K562 (cell line): Measurements from ENCODE around the gene AGMO. TPM values are rescaled to one million over a fixed set of nuclear protein-coding genes. Genes with fewer than 3 reads are reported as not detected.

ENCODE experiments used
- ATAC-seq: fragments of 200-7000 bp; cut with Tn5 transposase; 3 replicates; pipeline ENCODE4 v1.9.1; 2020; ENCODE audit warnings: moderate library complexity
- BruUV-seq: library from RNA; stranded (reverse); fragments of 400-500 nt; replicated peaks from 2 replicates; lab custom pipeline; 2021; lab: Mats Ljungman, UMichigan
- CTCF ChIA-PET: fragments of 300-600 bp; formaldehyde crosslinking; extraction: SDS; loops from one replicate; lab custom pipeline; 2021; ENCODE audit warnings: low intra/inter-chr PET ratio; lab: Yijun Ruan, JAX
- POLR2A ChIA-PET: fragments of 300-600, 350-650 bp; sonication (Branson Sonifier 250); formaldehyde crosslinking; extraction: SDS; loops from one replicate; lab custom pipeline; 2021; ENCODE audit warnings: antibody characterized with exemption, inconsistent platforms; lab: Yijun Ruan, JAX
- DNase-seq, 4 experiments: peaks; one replicate each; pipeline versions ENCODE4 v3.0.0 to v3.0.0-alpha.2; 2011 to 2018; ENCODE audit warnings: low spot score in 3 of 4, mixed read lengths in 3 of 4; ENCODE audit errors: extremely low read depth in 1 of 4
- FAIRE-seq: peaks from 2 replicates; lab custom pipeline; 2011; peaks lifted over from hg19 to GRCh38; lab: Jason Lieb, UNC
- H2AFZ ChIP-seq: 2 replicates; pipeline ENCODE4 v1.6.0; 2011; ENCODE audit warnings: low read depth, low read length, control low read depth, inconsistent platforms
- H3K27ac ChIP-seq: fragments of 200-600 bp; 3 replicates; pipeline ENCODE4 v1.8.0; 2011; ENCODE audit warnings: low read depth, mild to moderate bottlenecking, control low read depth, inconsistent platforms, low read length, moderate library complexity, mixed read lengths; ENCODE audit errors: extremely low read depth
- H3K27me3 ChIP-seq, 2 experiments: fragments of 300-600 bp in 1 of 2; 2 replicates in 1 of 2; 3 replicates in 1 of 2; pipeline versions ENCODE4 v1.6.0 to v1.8.0; 2011; ENCODE audit warnings: inconsistent platforms in 2 of 2, low read length in 2 of 2, mild to moderate bottlenecking in 1 of 2, mixed read lengths in 1 of 2, moderate library complexity in 1 of 2; ENCODE audit not compliant: control insufficient read depth in 2 of 2, insufficient read depth in 2 of 2
- H3K36me3 ChIP-seq: fragments of 300-600 bp; 3 replicates; pipeline ENCODE4 v1.8.0; 2011; ENCODE audit warnings: mild to moderate bottlenecking, low read length, inconsistent platforms; ENCODE audit not compliant: control insufficient read depth, insufficient read depth
- H3K4me1 ChIP-seq, 2 experiments: fragments of 200-600 bp in 1 of 2; replicated peaks in 1 of 2; 2 replicates in 1 of 2; 3 replicates in 1 of 2; pipeline versions ENCODE4 v1.5.1 to v1.8.0; 2011; ENCODE audit warnings: inconsistent platforms in 2 of 2, low read length in 2 of 2, mild to moderate bottlenecking in 1 of 2, mixed read lengths in 1 of 2, moderate library complexity in 1 of 2; ENCODE audit not compliant: control insufficient read depth in 2 of 2, insufficient read depth in 2 of 2
- H3K4me2 ChIP-seq: 2 replicates; pipeline ENCODE4 v1.6.1; 2011; ENCODE audit warnings: low read length, control low read depth, inconsistent platforms, mixed read lengths; ENCODE audit not compliant: insufficient read depth
- H3K4me3 ChIP-seq: fragments of 200-600 bp; sonication (generic), shearing (Covaris generic); 2 replicates; pipeline ENCODE4 v1.5.1; 2016; ENCODE audit warnings: control low read depth, inconsistent platforms
- H3K79me2 ChIP-seq: fragments of 200-600 bp; 3 replicates; pipeline ENCODE4 v1.8.0; 2011; ENCODE audit warnings: low read length, inconsistent platforms; ENCODE audit not compliant: control insufficient read depth, insufficient read depth
- H3K9ac ChIP-seq, 2 experiments: 2 replicates each; pipeline versions ENCODE4 v1.6.0 to v1.6.1; 2011; ENCODE audit warnings: low read depth in 2 of 2, low read length in 2 of 2, control low read depth in 1 of 2, inconsistent platforms in 1 of 2, mild to moderate bottlenecking in 1 of 2, mixed read lengths in 1 of 2; ENCODE audit not compliant: insufficient read depth in 1 of 2
- H3K9me1 ChIP-seq: one replicate; pipeline ENCODE4 v1.6.0; 2011; ENCODE audit warnings: inconsistent platforms, mild to moderate bottlenecking, low read length, moderate library complexity; ENCODE audit not compliant: control insufficient read depth, insufficient read depth
- H3K9me3 ChIP-seq: replicated peaks from 2 replicates; pipeline ENCODE4 v1.5.1; 2011; ENCODE audit warnings: low read depth, low read length, inconsistent platforms; ENCODE audit not compliant: control insufficient read depth, insufficient read depth
- H4K20me1 ChIP-seq: replicated peaks from 2 replicates; pipeline ENCODE4 v1.6.1; 2011; ENCODE audit warnings: low read length, inconsistent platforms, mixed read lengths; ENCODE audit not compliant: control insufficient read depth, insufficient read depth
- CHD7 ChIP-seq: fragments of 200-600 bp; sonication (generic); IDR thresholded peaks from one replicate; pipeline ENCODE4 v1.6.1; 2012; ENCODE audit warnings: mild to moderate bottlenecking, low read depth, low read length, inconsistent platforms
- FOXJ3 ChIP-seq: sonication (generic); formaldehyde crosslinking; IDR thresholded peaks from 2 replicates; pipeline ENCODE4 v1.4.0; 2020; ENCODE audit warnings: mild to moderate bottlenecking, missing genetic modification reagents
- ILK ChIP-seq: fragments of 450-650 bp; IDR thresholded peaks from 2 replicates; pipeline ENCODE4 v1.6.1; 2016; ENCODE audit warnings: missing genetic modification characterization, low read depth, mild to moderate bottlenecking, missing compliant biosample characterization, moderate library complexity, borderline replicate concordance
- JUN ChIP-seq, 2 experiments: sonication (generic) in 1 of 2; formaldehyde crosslinking in 1 of 2; IDR thresholded peaks; 2 replicates each; pipeline versions ENCODE4 v1.6.1 to v1.8.0; 2012 to 2022; ENCODE audit warnings: borderline replicate concordance in 2 of 2, mild to moderate bottlenecking in 2 of 2, improper control_type of control experiment in 1 of 2, low read depth in 1 of 2, low read length in 1 of 2, missing genetic modification reagents in 1 of 2
- MCM7 ChIP-seq, 2 experiments: fragments of 450-650 bp; IDR thresholded peaks; 2 replicates each; pipeline ENCODE4 v1.6.1; 2016 to 2018
- MED1 ChIP-seq: sonication (generic); formaldehyde crosslinking; IDR thresholded peaks from 2 replicates; pipeline ENCODE4 v1.8.1; 2023; ENCODE audit warnings: missing genetic modification reagents, borderline replicate concordance
- MTA3 ChIP-seq: fragments of 450-650 bp; formaldehyde crosslinking; IDR thresholded peaks from 2 replicates; pipeline ENCODE4 v1.6.1; 2017; ENCODE audit warnings: mild to moderate bottlenecking, borderline replicate concordance
- NBN ChIP-seq: fragments of 450-650 bp; IDR thresholded peaks from 2 replicates; pipeline ENCODE4 v1.6.1; 2016; ENCODE audit warnings: low read depth, mild to moderate bottlenecking
- RAD51 ChIP-seq: fragments of 450-650 bp; IDR thresholded peaks from 2 replicates; pipeline ENCODE4 v1.7.1; 2016; ENCODE audit warnings: low read depth, mild to moderate bottlenecking, borderline replicate concordance
- TAF9B ChIP-seq: fragments of 450-650 bp; IDR thresholded peaks from 2 replicates; pipeline ENCODE4 v1.6.1; 2018; ENCODE audit warnings: mild to moderate bottlenecking; ENCODE audit not compliant: partially characterized antibody
- TCF7 ChIP-seq: sonication (generic); IDR thresholded peaks from 2 replicates; pipeline ENCODE4 v1.6.1; 2016; ENCODE audit warnings: antibody characterized with exemption, borderline replicate concordance
- ZNF41 ChIP-seq: fragments of 250-450 bp; sonication (Bioruptor Pico); conservative IDR thresholded peaks from 2 replicates; pipeline ENCODE4 v1.4.0; 2020; ENCODE audit warnings: mild to moderate bottlenecking
- ZNF77 ChIP-seq: fragments of 250-450 bp; sonication (Bioruptor Pico); IDR thresholded peaks from 2 replicates; pipeline ENCODE4 v1.5.0; 2020
- WGBS: fragments of 100-300 bp; shearing (Covaris generic); methylation state at CpG from one replicate; pipeline ENCODE4 v1.1.6; 2016; ENCODE audit warnings: low coverage, mixed read lengths; ENCODE audit not compliant: insufficient coverage; ENCODE audit errors: missing lambda C conversion rate; 5-methylcytosine and 5-hydroxymethylcytosine counted together
- in situ Hi-C: fragments of 300-500 bp; cut with MboI; formaldehyde crosslinking; loops from 4 replicates; pipeline ENCODE4 v1.15.0; 2018; ENCODE audit warnings: inconsistent platforms, mixed read lengths
- intact Hi-C: fragments of 100-400 bp; cut with micrococcal nuclease; formaldehyde crosslinking; loops from 2 replicates; pipeline ENCODE4 v1.14.2; 2022
- polyA plus RNA-seq, 8 experiments: library from polyadenylated mRNA; depleted of rRNA in 4 of 8; stranded (reverse) in 5 of 8; unstranded in 3 of 8; fragments of >200 nt; fragmentation: Nextera tagmentation in 2 of 8; fragmentation: Illumina TruSeq in 1 of 8; extraction: Ambion mirVana in 2 of 8; extraction: Trizol in 1 of 8; gene quantifications; 2 replicates each; pipeline versions ENCODE4 v1.2.1 to v1.2.3, GENCODE V29; 2011 to 2014; ENCODE audit warnings: inconsistent platforms in 1 of 8, missing spikeins in 1 of 8
- total RNA-seq, 7 experiments: library from RNA; depleted of rRNA in 6 of 7; stranded (reverse); fragments of >200 nt in 6 of 7; fragmentation: Illumina TruSeq in 2 of 7; extraction: Trizol in 2 of 7; gene quantifications; 2 replicates each; pipeline versions ENCODE4 v1.2.1 to v1.2.3, GENCODE V29; 2011 to 2021; ENCODE audit warnings: low replicate concordance in 1 of 7

Gene AGMO
- total and polyA plus RNA-seq, 9 of the 15 experiments (the other 6 are each of a cell fraction or from before 2014, with no cell fraction given) = 0.30 to 1.4 (median 0.69) TPM; not detected in 1

GRCh38 chr7:15544050-15544449 lies 17.8 kb downstream of the AGMO start:
- DNase-seq (no peak), ATAC-seq (no peak), FAIRE-seq (no peak)
- no peaks in the 10 kb centered on the region for H3K79me2 ChIP-seq
- H3K9me1 ChIP-seq = no peaks in the 10 kb centered on the region
- no peaks in the 10 kb centered on the region for H3K27me3 ChIP-seq
- in situ Hi-C loops = no loop called here
- no peak overlapping the region for H2AFZ ChIP-seq
- POLR2A ChIA-PET = no interaction called here
- no peaks in the 10 kb centered on the region for H4K20me1 ChIP-seq
- H3K9ac ChIP-seq = no peak overlapping the region
- no peak overlapping the region for H3K27ac ChIP-seq
- no peaks in the 10 kb centered on the region for H3K36me3 ChIP-seq
- H3K4me1 ChIP-seq = no peaks in the 10 kb centered on the region
- CTCF ChIA-PET = no interaction called here
- no peak overlapping the region for H3K4me3 ChIP-seq
- WGBS = 0% methylated on average over 2 of the region's 2 CpGs
- intact Hi-C loops = no loop called here
- BruUV-seq = no TSS peak
- no peaks in the 10 kb centered on the region; the same call in 1 of the 2 replicates for H3K9me3 ChIP-seq
- H3K4me2 ChIP-seq = no peak overlapping the region
- TF ChIP-seq ILK (tag) = no peak
- TF ChIP-seq CHD7 = no peak
- TF ChIP-seq RAD51 = no peak
- no peak for TF ChIP-seq MCM7 (IDR thresholded peaks at IDR 0.05)
- no peak for TF ChIP-seq ZNF77
- no peak for TF ChIP-seq TCF7
- TF ChIP-seq ZNF41 (CRISPR knock-in tag) = no peak
- no peak for TF ChIP-seq JUN (IDR thresholded peaks at IDR 0.05; ENCODE audit: borderline replicate concordance, low read depth, low read length)
- TF ChIP-seq JUN (CRISPR knock-in tag; IDR thresholded peaks at IDR 0.05; ENCODE audit: borderline replicate concordance) = no peak
- no peak for TF ChIP-seq FOXJ3
- no peak for TF ChIP-seq NBN
- TF ChIP-seq MED1 (CRISPR knock-in tag) = no peak
- TF ChIP-seq MTA3 = no peak
- no peak for TF ChIP-seq TAF9B
